22Rv1 (cell line): Measurements from ENCODE around the gene TMX3.

Source experiments
- H3K27ac ChIP-seq: fragments of 450-650 bp; 2 replicates; pipeline ENCODE4 v1.5.1; 2017
- CTCF ChIP-seq: fragments of 450-650 bp; IDR thresholded peaks from 2 replicates; pipeline ENCODE4 v1.5.1; 2017; ENCODE audit warnings: mild to moderate bottlenecking
- ZFX ChIP-seq: fragments of 450-650 bp; IDR thresholded peaks from 2 replicates; pipeline ENCODE4 v1.6.1; 2017; ENCODE audit warnings: antibody characterized with exemption, borderline replicate concordance

TMX3 gene

DNA sequence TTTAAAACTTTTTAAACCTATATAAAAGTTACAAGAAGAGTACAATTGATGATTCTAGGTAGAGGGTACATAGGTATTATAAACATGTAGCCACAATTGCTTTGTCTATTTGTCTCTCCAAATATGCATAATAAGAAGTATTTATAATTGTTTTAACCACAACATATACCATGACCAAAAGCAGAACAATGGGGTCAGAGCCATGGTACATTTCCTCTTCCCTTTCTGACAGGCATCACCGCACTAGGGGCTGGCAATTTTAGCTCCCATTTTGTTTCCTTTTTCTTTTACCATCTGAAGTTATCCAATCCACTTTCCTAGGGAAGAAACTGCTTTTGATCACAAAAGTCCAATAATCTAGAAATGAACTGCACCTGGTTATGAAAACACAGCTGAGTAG is 49.3 kb downstream of the TMX3 start:
- TF ChIP-seq ZFX: no peak
- no peak for TF ChIP-seq CTCF
- H3K27ac ChIP-seq: no peak overlapping the region

DNA sequence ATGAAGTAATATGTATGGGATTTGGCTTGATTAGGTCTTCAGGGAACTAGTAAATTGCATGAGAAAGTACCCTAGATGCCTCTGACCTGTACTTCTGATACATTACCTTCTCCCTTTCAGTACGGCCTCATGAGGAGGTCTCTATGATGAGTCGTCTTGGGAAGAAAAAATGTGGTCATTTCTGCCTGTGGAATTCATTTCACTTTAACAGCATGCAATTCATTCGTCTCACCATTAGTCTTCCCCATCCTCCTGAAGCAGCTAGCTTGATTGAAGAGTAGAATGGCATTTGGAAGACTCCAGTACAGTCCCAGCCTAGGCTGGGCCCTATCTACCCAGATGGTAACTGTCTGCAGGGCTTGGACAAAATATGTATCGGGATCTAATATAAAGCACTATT is 52.2 kb downstream of the TMX3 start:
- TF ChIP-seq ZFX (no peak), CTCF (no peak)
- no peak overlapping the region for H3K27ac ChIP-seq

DNA sequence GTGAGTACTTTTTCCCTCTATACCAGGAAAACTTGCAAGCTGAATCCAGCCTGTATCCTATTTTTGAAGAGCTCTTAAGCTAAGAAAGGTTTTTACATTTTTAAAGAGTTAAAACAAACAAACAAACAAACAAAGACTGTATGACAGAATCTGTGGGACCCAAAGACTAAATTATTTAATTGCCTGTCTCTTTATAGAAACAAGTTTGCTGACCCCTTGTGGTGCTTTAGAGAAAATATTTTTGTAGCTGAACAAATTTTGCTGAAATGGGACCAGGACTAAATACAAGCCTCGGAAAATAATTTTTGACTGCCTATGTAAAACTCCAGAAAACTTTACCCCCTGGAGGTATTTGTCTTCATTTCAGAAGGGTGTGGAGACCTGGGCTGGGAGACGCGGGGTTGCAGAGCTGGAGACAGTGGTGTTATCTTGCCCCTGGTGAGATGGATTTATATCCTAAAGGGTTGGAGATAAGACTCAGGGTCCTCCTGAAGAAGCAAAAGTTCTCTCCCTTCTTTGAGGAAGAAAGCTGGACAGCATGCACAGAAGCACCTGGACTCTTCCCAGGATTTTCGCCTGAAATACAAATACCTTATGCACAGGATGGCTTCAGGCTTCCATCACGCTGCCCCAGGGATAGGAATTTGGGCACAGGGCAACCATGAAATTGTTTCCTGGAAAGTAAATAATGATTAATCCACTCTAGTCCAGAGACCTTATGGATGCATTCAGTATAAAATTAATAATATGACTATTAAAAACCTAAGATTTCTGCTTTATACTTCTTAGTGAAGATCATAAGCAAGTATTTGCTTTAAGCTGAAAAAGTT is 54.3 kb downstream of the TMX3 start:
- H3K27ac ChIP-seq: no peak overlapping the region
- TF ChIP-seq ZFX: no peak
- peak; percentile 77 for TF ChIP-seq CTCF

- no peak overlapping the region for H3K27ac ChIP-seq
- TF ChIP-seq ZFX (no peak), CTCF (no peak)
These were observed 66.7 kb downstream of the TMX3 start for GRCh38 chr18:68648191-68648590.

- no peak overlapping the region for H3K27ac ChIP-seq
- no peak for TF ChIP-seq CTCF
- TF ChIP-seq ZFX: no peak
These were observed 72.9 kb downstream of the TMX3 start for GRCh38 chr18:68642003-68642402.

GRCh38 chr18:68640861-68641260 is 74.0 kb downstream of the TMX3 start:
- no peak overlapping the region for H3K27ac ChIP-seq
- TF ChIP-seq CTCF (no peak), ZFX (no peak)

DNA sequence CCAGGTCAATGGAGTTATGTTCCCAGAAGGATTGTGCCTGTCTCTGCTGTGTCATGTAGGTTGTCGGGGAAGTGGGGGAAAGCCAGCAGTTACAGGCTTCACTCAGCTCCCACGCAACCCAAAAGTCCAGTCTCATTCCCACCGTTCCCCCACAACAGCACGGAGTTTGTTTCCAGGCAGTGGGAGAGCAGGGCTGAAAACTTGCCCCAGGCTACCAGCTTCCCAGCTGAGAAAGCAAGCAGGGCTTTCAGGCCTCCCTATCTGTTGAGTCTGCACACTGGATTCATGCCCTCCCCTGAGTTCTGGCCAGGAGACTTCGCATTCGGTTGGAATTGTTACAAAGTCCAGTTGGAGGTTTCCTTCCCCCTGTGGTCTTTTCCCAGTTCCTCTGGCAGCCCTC is 76.3 kb downstream of the TMX3 start:
- TF ChIP-seq ZFX: no peak
- no peak for TF ChIP-seq CTCF
- H3K27ac ChIP-seq: no peak overlapping the region
